ENCODE results near the gene PLXNA4.

PLXNA4 gene

DNA sequence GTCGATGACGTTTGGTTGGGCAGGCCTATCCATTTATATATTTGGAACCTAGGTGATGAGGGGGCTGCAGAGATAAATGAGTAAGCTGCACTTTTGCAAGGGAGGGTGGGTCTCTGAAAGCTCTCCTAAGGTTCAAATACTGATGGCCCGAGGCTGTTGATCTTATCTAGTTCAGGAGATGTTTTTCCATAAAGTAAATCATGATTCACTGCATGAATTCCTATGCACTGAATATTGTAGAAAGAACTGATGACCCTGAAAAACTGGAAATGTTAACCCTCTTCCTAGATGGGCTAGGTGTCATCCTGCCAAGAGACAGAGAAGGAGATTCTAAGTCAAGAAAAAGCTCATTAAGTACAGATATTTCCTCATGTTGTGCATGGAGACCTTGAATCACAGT, 459.9 kb downstream of the PLXNA4 start:
- Histone ChIP-seq H3K4me3 (ENCODE audit: low read length) (no peak overlapping the region), H3K79me2 (ENCODE audit: control insufficient read depth, low read length) (no peaks in the 10 kb centered on the region), H3K36me3 (ENCODE audit: control insufficient read depth, low read length) (no peaks in the 10 kb centered on the region), H3F3A (ENCODE audit: control insufficient read depth, insufficient read depth) (no peaks in the 10 kb centered on the region), H3K27ac (ENCODE audit: low read depth, low read length) (no peak overlapping the region), H3K9me2 (replicated peaks; ENCODE audit: control insufficient read depth, low read length) (no peaks in the 10 kb centered on the region), H4K20me1 (ENCODE audit: control insufficient read depth, insufficient read depth, low read depth, low read length) (no peaks in the 10 kb centered on the region), H3K9me3 (ENCODE audit: control insufficient read depth, insufficient read depth, low read length) (no peaks in the 10 kb centered on the region), H3K4me1 (ENCODE audit: control insufficient read depth, low read length) (no peaks in the 10 kb centered on the region), H3K4me2 (ENCODE audit: low read length) (no peak overlapping the region), H3K27me3 (ENCODE audit: control insufficient read depth, low read length) (no peaks in the 10 kb centered on the region)
- TF ChIP-seq EZH2phosphoT487 (IDR thresholded peaks at IDR 0.05; ENCODE audit: borderline replicate concordance, low read length) (no peak), CTCF (IDR thresholded peaks at IDR 0.05; ENCODE audit: low read depth, low read length, poor library complexity, severe bottlenecking) (no peak)

- Histone ChIP-seq H3K4me1 (ENCODE audit: control insufficient read depth, low read length) (no peaks in the 10 kb centered on the region), H3K4me3 (ENCODE audit: low read length) (no peak overlapping the region), H3K4me2 (ENCODE audit: low read length) (no peak overlapping the region), H3K27me3 (ENCODE audit: control insufficient read depth, low read length) (no peaks in the 10 kb centered on the region), H4K20me1 (ENCODE audit: control insufficient read depth, insufficient read depth, low read depth, low read length) (no peaks in the 10 kb centered on the region), H3K9me3 (ENCODE audit: control insufficient read depth, insufficient read depth, low read length) (no peaks in the 10 kb centered on the region), H3K9me2 (replicated peaks; ENCODE audit: control insufficient read depth, low read length) (no peaks in the 10 kb centered on the region), H3K36me3 (ENCODE audit: control insufficient read depth, low read length) (no peaks in the 10 kb centered on the region), H3K27ac (ENCODE audit: low read depth, low read length) (no peak overlapping the region), H3K79me2 (ENCODE audit: control insufficient read depth, low read length) (no peaks in the 10 kb centered on the region), H3F3A (ENCODE audit: control insufficient read depth, insufficient read depth) (no peaks in the 10 kb centered on the region)
- TF ChIP-seq CTCF (IDR thresholded peaks at IDR 0.05; ENCODE audit: low read depth, low read length, poor library complexity, severe bottlenecking) (no peak), EZH2phosphoT487 (IDR thresholded peaks at IDR 0.05; ENCODE audit: borderline replicate concordance, low read length) (no peak)
Observed at GRCh38 chr7:132115758-132116157, 460.5 kb downstream of the PLXNA4 start.

- H3K36me3 ChIP-seq (ENCODE audit: control insufficient read depth, low read length) = no peaks in the 10 kb centered on the region
- TF ChIP-seq EZH2phosphoT487 (IDR thresholded peaks at IDR 0.05; ENCODE audit: borderline replicate concordance, low read length) = no peak
- TF ChIP-seq CTCF (IDR thresholded peaks at IDR 0.05; ENCODE audit: low read depth, low read length, poor library complexity, severe bottlenecking) = no peak
- no peak overlapping the region for H3K4me2 ChIP-seq (ENCODE audit: low read length)
- no peaks in the 10 kb centered on the region for H4K20me1 ChIP-seq (ENCODE audit: control insufficient read depth, insufficient read depth, low read depth, low read length)
- no peaks in the 10 kb centered on the region for H3F3A ChIP-seq (ENCODE audit: control insufficient read depth, insufficient read depth)
- H3K27ac ChIP-seq (ENCODE audit: low read depth, low read length) = no peak overlapping the region
- no peaks in the 10 kb centered on the region for H3K79me2 ChIP-seq (ENCODE audit: control insufficient read depth, low read length)
- no peaks in the 10 kb centered on the region for H3K27me3 ChIP-seq (ENCODE audit: control insufficient read depth, low read length)
- H3K9me2 ChIP-seq (replicated peaks; ENCODE audit: control insufficient read depth, low read length) = no peaks in the 10 kb centered on the region
- no peak overlapping the region for H3K4me3 ChIP-seq (ENCODE audit: low read length)
- no peaks in the 10 kb centered on the region for H3K4me1 ChIP-seq (ENCODE audit: control insufficient read depth, low read length)
- no peaks in the 10 kb centered on the region for H3K9me3 ChIP-seq (ENCODE audit: control insufficient read depth, insufficient read depth, low read length)
Observed at GRCh38 chr7:132115028-132115427, 461.2 kb downstream of the PLXNA4 start.

- H3K79me2 ChIP-seq (ENCODE audit: control insufficient read depth, low read length) = no peaks in the 10 kb centered on the region
- H3K9me2 ChIP-seq (replicated peaks; ENCODE audit: control insufficient read depth, low read length) = no peaks in the 10 kb centered on the region
- no peak overlapping the region for H3K4me3 ChIP-seq (ENCODE audit: low read length)
- H3F3A ChIP-seq (ENCODE audit: control insufficient read depth, insufficient read depth) = no peaks in the 10 kb centered on the region
- H3K4me1 ChIP-seq (ENCODE audit: control insufficient read depth, low read length) = no peaks in the 10 kb centered on the region
- TF ChIP-seq EZH2phosphoT487 (IDR thresholded peaks at IDR 0.05; ENCODE audit: borderline replicate concordance, low read length) = no peak
- no peak for TF ChIP-seq CTCF (IDR thresholded peaks at IDR 0.05; ENCODE audit: low read depth, low read length, poor library complexity, severe bottlenecking)
- H3K27me3 ChIP-seq (ENCODE audit: control insufficient read depth, low read length) = no peaks in the 10 kb centered on the region
- H3K9me3 ChIP-seq (ENCODE audit: control insufficient read depth, insufficient read depth, low read length) = no peaks in the 10 kb centered on the region
- no peak overlapping the region for H3K27ac ChIP-seq (ENCODE audit: low read depth, low read length)
- no peak overlapping the region for H3K4me2 ChIP-seq (ENCODE audit: low read length)
- H3K36me3 ChIP-seq (ENCODE audit: control insufficient read depth, low read length) = no peaks in the 10 kb centered on the region
- no peaks in the 10 kb centered on the region for H4K20me1 ChIP-seq (ENCODE audit: control insufficient read depth, insufficient read depth, low read depth, low read length)
Observed at GRCh38 chr7:132114411-132114810, 461.9 kb downstream of the PLXNA4 start.

All from DOHH2 (cell line).